ENCODE results near the gene OTOL1.

The OTOL1 gene

DNA sequence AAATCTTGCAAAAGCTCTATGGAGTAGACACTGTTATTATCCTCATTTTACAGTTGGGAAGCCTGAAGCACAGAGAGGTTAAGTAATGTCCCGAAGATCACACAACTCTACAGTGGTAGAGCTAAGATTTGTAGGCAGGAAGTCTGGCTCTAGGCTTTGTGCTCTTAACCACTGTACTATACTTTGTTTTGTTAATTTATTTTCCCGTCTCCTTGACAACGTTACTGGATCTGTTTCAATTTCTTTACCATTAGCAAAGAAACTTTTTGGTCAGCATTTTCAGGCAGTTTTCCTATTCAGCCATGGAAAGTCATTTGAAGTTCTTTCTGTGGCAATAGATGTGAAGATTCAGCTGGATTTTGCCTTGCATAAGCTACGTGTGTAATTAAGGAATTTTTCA lies 51.7 kb downstream of the OTOL1 start:
- no peak for DNase-seq

DNA sequence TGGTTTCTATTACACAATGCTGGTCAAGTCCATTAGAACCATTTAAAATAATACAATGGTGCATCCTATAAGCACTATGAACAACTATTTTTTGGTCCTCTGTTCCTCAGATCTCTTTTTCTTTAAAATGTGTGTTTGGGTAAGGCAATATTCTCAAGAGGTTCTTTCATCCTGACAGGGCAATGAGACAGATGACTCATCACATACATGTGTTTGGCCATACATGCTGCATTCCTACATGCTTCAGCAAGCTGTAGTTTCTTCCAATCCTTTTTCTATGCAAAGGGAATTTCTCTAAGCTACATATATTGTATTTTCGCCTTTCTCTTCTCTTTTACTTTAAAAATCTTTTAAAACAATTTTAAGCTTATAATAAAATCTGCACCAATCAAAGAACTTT lies 52.7 kb downstream of the OTOL1 start:
- DNase-seq, result no peak

DNA sequence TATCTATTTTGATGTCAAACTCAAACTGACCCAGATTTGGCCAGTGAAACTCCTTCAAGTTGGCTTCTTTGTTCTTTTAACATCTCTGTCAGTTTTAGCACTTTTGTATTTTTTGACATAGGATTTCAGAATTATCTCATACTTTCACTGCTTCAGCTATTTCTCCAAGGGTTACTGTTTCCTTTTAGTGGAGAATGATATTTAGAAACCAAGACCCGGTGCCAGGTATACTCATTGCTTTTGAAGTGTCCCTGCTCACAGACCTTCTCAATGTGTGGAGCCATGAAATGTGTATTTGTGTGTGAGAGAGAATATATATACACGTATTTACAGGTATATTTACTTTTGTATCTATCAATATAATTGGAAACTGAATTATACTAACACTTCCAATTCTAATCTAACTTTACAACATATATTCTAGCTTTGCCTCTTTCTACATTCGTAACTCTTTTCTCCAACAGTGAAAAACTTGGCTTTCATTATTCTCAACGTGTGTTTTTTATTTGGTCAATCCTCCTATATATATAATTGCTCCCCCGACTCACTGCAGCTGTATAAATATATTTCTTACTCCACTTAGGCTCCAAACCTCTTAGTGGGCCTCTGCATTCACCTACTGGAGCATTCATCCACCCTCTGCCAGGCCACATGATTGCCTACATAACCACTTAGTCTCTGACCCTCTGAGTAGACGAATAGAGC lies 54.0 kb downstream of the OTOL1 start:
- no peak for DNase-seq

- DNase-seq, result no peak
Measured at GRCh38 chr3:161551697-161552096, 55.1 kb downstream of the OTOL1 start.

DNA sequence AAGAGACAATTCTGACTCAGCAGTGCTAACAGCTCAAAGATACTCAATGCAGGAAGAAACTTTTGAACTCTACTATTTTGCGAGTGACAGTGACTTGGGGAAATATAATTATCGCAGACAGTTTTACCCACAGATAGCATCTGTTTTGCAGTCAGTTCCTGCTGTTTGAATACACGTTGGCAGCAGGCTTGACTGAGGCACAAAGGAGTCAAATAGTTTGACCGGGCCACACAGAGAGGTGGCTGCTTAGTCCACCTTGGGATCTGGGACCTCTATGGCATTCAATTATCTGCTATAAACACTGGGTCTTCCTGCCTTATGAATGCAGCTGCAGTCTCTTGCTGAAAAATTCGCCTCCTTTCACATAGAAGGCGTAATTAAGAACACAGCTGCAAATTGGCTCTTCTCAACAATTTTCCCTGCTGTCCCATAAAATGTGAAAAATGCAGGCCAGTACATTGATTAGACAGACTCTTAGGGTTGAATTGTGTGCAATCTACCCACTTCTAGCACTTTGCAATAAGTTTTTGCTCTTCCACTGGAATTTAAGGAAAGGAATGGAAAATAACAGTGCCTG lies 56.5 kb downstream of the OTOL1 start:
- no peak for DNase-seq
